ENCODE measurements around the gene KAZN.
A peak's percentile ranks its signal among the peaks of the same experiment; 100 is the strongest.

The KAZN gene

GRCh38 chr1:15067148-15067547 lies 468.7 kb downstream of the KAZN start:
- no peak for DNase-seq

GRCh38 chr1:15068152-15068551 lies 469.7 kb downstream of the KAZN start:
- Histone ChIP-seq H3K9ac (ENCODE audit: low read length) (no peak overlapping the region), H2AK5ac (ENCODE audit: low read length, severe bottlenecking) (no peak overlapping the region), H2AFZ (ENCODE audit: low read depth, low read length) (no peak overlapping the region), H3K4me3 (ENCODE audit: insufficient read depth in 1 of 2, low read depth in 1 of 2, low read length in 2 of 2) (no peak overlapping the region), H2BK120ac (ENCODE audit: low read depth, low read length) (no peak overlapping the region), H3K23ac (ENCODE audit: low read length in 2 of 2) (no peak overlapping the region), H3K9me3 (ENCODE audit: control insufficient read depth, low read length) (no peaks in the 10 kb centered on the region), H3K4me1 (ENCODE audit: control insufficient read depth, insufficient read depth, low read depth, low read length) (peaks cover 2% of the 10 kb centered on the region), H3K79me1 (replicated peaks; ENCODE audit: low read length, poor library complexity, severe bottlenecking) (peaks cover 4% of the 10 kb centered on the region), H3K27me3 (ENCODE audit: control insufficient read depth in 1 of 2, insufficient read depth in 1 of 2, low read length in 2 of 2) (no peaks in the 10 kb centered on the region), H4K91ac (ENCODE audit: low read length) (no peak overlapping the region), H3K4me2 (ENCODE audit: low read length, poor library complexity, severe bottlenecking) (no peak overlapping the region), H2BK15ac (ENCODE audit: low read depth, poor library complexity, severe bottlenecking) (no peak overlapping the region), H2BK12ac (ENCODE audit: low read length in 2 of 2) (no peak overlapping the region), H3K18ac (ENCODE audit: low read depth in 1 of 2, low read length in 2 of 2) (no peak overlapping the region), H3K27ac (ENCODE audit: low read length, poor library complexity, severe bottlenecking) (no peak overlapping the region), H3K36me3 (ENCODE audit: control insufficient read depth in 1 of 2, insufficient read depth in 2 of 2, low read depth in 1 of 2, low read length in 2 of 2) (peaks cover 25 to 59% of the 10 kb centered on the region in 2 experiments), H3K4ac (ENCODE audit: low read depth in 1 of 2, low read length in 2 of 2) (no peak overlapping the region), H2BK5ac (ENCODE audit: low read depth, low read length, poor library complexity, severe bottlenecking) (no peak overlapping the region), H3K14ac (ENCODE audit: low read length in 2 of 2) (no peak overlapping the region), H4K8ac (ENCODE audit: low read length) (no peak overlapping the region)
- WGBS: 95% methylated on average over 14 of the region's 14 CpGs
- DNase-seq: no peak

More at GRCh38 chr1:15067148-15067547, 468.7 kb downstream of the KAZN start:
- Histone ChIP-seq H2BK5ac (ENCODE audit: low read depth, low read length, poor library complexity, severe bottlenecking) (no peak overlapping the region), H3K79me1 (replicated peaks; ENCODE audit: low read length, poor library complexity, severe bottlenecking) (peaks cover 4% of the 10 kb centered on the region), H3K18ac (ENCODE audit: low read depth in 1 of 2, low read length in 2 of 2) (no peak overlapping the region), H2BK120ac (ENCODE audit: low read depth, low read length) (no peak overlapping the region), H3K27ac (ENCODE audit: low read length, poor library complexity, severe bottlenecking) (no peak overlapping the region), H3K27me3 (ENCODE audit: control insufficient read depth in 1 of 2, insufficient read depth in 1 of 2, low read length in 2 of 2) (no peaks in the 10 kb centered on the region), H3K4me1 (ENCODE audit: control insufficient read depth, insufficient read depth, low read depth, low read length) (peaks cover 2% of the 10 kb centered on the region), H3K4ac (ENCODE audit: low read depth in 1 of 2, low read length in 2 of 2) (no peak overlapping the region), H2AK5ac (ENCODE audit: low read length, severe bottlenecking) (no peak overlapping the region), H3K9ac (ENCODE audit: low read length) (no peak overlapping the region), H2AFZ (ENCODE audit: low read depth, low read length) (no peak overlapping the region), H3K36me3 (ENCODE audit: control insufficient read depth in 1 of 2, insufficient read depth in 2 of 2, low read depth in 1 of 2, low read length in 2 of 2) (peaks cover 34 to 67% of the 10 kb centered on the region in 2 experiments), H3K14ac (ENCODE audit: low read length in 2 of 2) (no peak overlapping the region), H4K91ac (ENCODE audit: low read length) (no peak overlapping the region), H2BK12ac (ENCODE audit: low read length in 2 of 2) (no peak overlapping the region), H3K9me3 (ENCODE audit: control insufficient read depth, low read length) (peaks cover 6% of the 10 kb centered on the region), H3K4me3 (ENCODE audit: insufficient read depth in 1 of 2, low read depth in 1 of 2, low read length in 2 of 2) (peak overlapping the region in 1 of 2 experiments; percentile 23), H4K8ac (ENCODE audit: low read length) (no peak overlapping the region), H3K23ac (ENCODE audit: low read length in 2 of 2) (no peak overlapping the region), H3K4me2 (ENCODE audit: low read length, poor library complexity, severe bottlenecking) (no peak overlapping the region), H2BK15ac (ENCODE audit: low read depth, poor library complexity, severe bottlenecking) (no peak overlapping the region)
- WGBS: 94% methylated on average over 4 of the region's 4 CpGs

GRCh38 chr1:15068997-15069396 lies 470.5 kb downstream of the KAZN start:
- Histone ChIP-seq H3K9ac (ENCODE audit: low read length) (no peak overlapping the region), H3K4me1 (ENCODE audit: control insufficient read depth, insufficient read depth, low read depth, low read length) (peaks cover 2% of the 10 kb centered on the region), H2AK5ac (ENCODE audit: low read length, severe bottlenecking) (no peak overlapping the region), H4K8ac (ENCODE audit: low read length) (no peak overlapping the region), H3K27me3 (ENCODE audit: control insufficient read depth in 1 of 2, insufficient read depth in 1 of 2, low read length in 2 of 2) (no peaks in the 10 kb centered on the region), H2BK120ac (ENCODE audit: low read depth, low read length) (no peak overlapping the region), H2AFZ (ENCODE audit: low read depth, low read length) (no peak overlapping the region), H4K91ac (ENCODE audit: low read length) (no peak overlapping the region), H3K36me3 (ENCODE audit: control insufficient read depth in 1 of 2, insufficient read depth in 2 of 2, low read depth in 1 of 2, low read length in 2 of 2) (peaks cover 17 to 57% of the 10 kb centered on the region in 2 experiments), H2BK12ac (ENCODE audit: low read length in 2 of 2) (no peak overlapping the region), H2BK15ac (ENCODE audit: low read depth, poor library complexity, severe bottlenecking) (no peak overlapping the region), H3K4me3 (ENCODE audit: insufficient read depth in 1 of 2, low read depth in 1 of 2, low read length in 2 of 2) (no peak overlapping the region), H3K79me1 (replicated peaks; ENCODE audit: low read length, poor library complexity, severe bottlenecking) (peaks cover 4% of the 10 kb centered on the region), H3K27ac (ENCODE audit: low read length, poor library complexity, severe bottlenecking) (no peak overlapping the region), H3K4me2 (ENCODE audit: low read length, poor library complexity, severe bottlenecking) (no peak overlapping the region), H3K4ac (ENCODE audit: low read depth in 1 of 2, low read length in 2 of 2) (no peak overlapping the region), H2BK5ac (ENCODE audit: low read depth, low read length, poor library complexity, severe bottlenecking) (no peak overlapping the region), H3K14ac (ENCODE audit: low read length in 2 of 2) (no peak overlapping the region), H3K18ac (ENCODE audit: low read depth in 1 of 2, low read length in 2 of 2) (no peak overlapping the region), H3K9me3 (ENCODE audit: control insufficient read depth, low read length) (no peaks in the 10 kb centered on the region), H3K23ac (ENCODE audit: low read length in 2 of 2) (no peak overlapping the region)
- 79% methylated on average over 4 of the region's 4 CpGs for WGBS
- no peak for DNase-seq

- H3K14ac ChIP-seq (ENCODE audit: low read length in 2 of 2): no peak overlapping the region
- 90% methylated on average over 14 of the region's 14 CpGs for WGBS
- peaks cover 2% of the 10 kb centered on the region for H3K4me1 ChIP-seq (ENCODE audit: control insufficient read depth, insufficient read depth, low read depth, low read length)
- no peak overlapping the region for H2BK15ac ChIP-seq (ENCODE audit: low read depth, poor library complexity, severe bottlenecking)
- peaks cover 8 to 44% of the 10 kb centered on the region in 2 experiments for H3K36me3 ChIP-seq (ENCODE audit: control insufficient read depth in 1 of 2, insufficient read depth in 2 of 2, low read depth in 1 of 2, low read length in 2 of 2)
- no peaks in the 10 kb centered on the region for H3K9me3 ChIP-seq (ENCODE audit: control insufficient read depth, low read length)
- no peak overlapping the region for H2BK120ac ChIP-seq (ENCODE audit: low read depth, low read length)
- no peak overlapping the region for H2BK12ac ChIP-seq (ENCODE audit: low read length in 2 of 2)
- H3K18ac ChIP-seq (ENCODE audit: low read depth in 1 of 2, low read length in 2 of 2): no peak overlapping the region
- H3K4me2 ChIP-seq (ENCODE audit: low read length, poor library complexity, severe bottlenecking): no peak overlapping the region
- H2BK5ac ChIP-seq (ENCODE audit: low read depth, low read length, poor library complexity, severe bottlenecking): no peak overlapping the region
- no peak overlapping the region for H4K8ac ChIP-seq (ENCODE audit: low read length)
- H3K4me3 ChIP-seq (ENCODE audit: insufficient read depth in 1 of 2, low read depth in 1 of 2, low read length in 2 of 2): no peak overlapping the region
- no peak overlapping the region for H3K4ac ChIP-seq (ENCODE audit: low read depth in 1 of 2, low read length in 2 of 2)
- no peak overlapping the region for H4K91ac ChIP-seq (ENCODE audit: low read length)
- H2AFZ ChIP-seq (ENCODE audit: low read depth, low read length): no peak overlapping the region
- DNase-seq: no peak
- H3K27me3 ChIP-seq (ENCODE audit: control insufficient read depth in 1 of 2, insufficient read depth in 1 of 2, low read length in 2 of 2): no peaks in the 10 kb centered on the region
- H3K23ac ChIP-seq (ENCODE audit: low read length in 2 of 2): no peak overlapping the region
- H2AK5ac ChIP-seq (ENCODE audit: low read length, severe bottlenecking): no peak overlapping the region
- H3K79me1 ChIP-seq (replicated peaks; ENCODE audit: low read length, poor library complexity, severe bottlenecking): peaks cover 4% of the 10 kb centered on the region
- no peak overlapping the region for H3K27ac ChIP-seq (ENCODE audit: low read length, poor library complexity, severe bottlenecking)
- H3K9ac ChIP-seq (ENCODE audit: low read length): no peak overlapping the region
Measured at GRCh38 chr1:15070145-15070748, 471.8 kb downstream of the KAZN start.
